ENCODE results near the gene DYSF.

GRCh38 chr2:71474116-71474743 is 20.9 kb downstream of the DYSF start:
- TF ChIP-seq CTCF (IDR thresholded peaks at IDR 0.05; ENCODE audit: extremely low read depth in 1 of 2, insufficient read depth in 1 of 2, low read depth in 1 of 2, low read length in 2 of 2) = no peak
- TF ChIP-seq EZH2 (IDR thresholded peaks at IDR 0.05; ENCODE audit: borderline replicate concordance, low read depth, low read length, severe bottlenecking) = no peak
- TF ChIP-seq POLR2AphosphoS5 (IDR thresholded peaks at IDR 0.05; ENCODE audit: insufficient read depth, low read depth, low read length) = no peak
- TF ChIP-seq GATA2 (IDR thresholded peaks at IDR 0.05; ENCODE audit: insufficient read depth, insufficient read length, low read depth, low read length) = no peak
- TF ChIP-seq POLR2A (IDR thresholded peaks at IDR 0.05; ENCODE audit: low read depth, low read length) = no peak
- no peak for TF ChIP-seq MYC (IDR thresholded peaks at IDR 0.05; ENCODE audit: low read depth, low read length)

All from endothelial cell of umbilical vein (primary cell).